ENCODE measurements around the gene TBATA. TPM values are rescaled to one million over a fixed set of nuclear protein-coding genes. Genes with fewer than 3 reads are reported as not detected.

TBATA gene
- total RNA-seq, 1 donor from 2014 or later, result not detected

DNA sequence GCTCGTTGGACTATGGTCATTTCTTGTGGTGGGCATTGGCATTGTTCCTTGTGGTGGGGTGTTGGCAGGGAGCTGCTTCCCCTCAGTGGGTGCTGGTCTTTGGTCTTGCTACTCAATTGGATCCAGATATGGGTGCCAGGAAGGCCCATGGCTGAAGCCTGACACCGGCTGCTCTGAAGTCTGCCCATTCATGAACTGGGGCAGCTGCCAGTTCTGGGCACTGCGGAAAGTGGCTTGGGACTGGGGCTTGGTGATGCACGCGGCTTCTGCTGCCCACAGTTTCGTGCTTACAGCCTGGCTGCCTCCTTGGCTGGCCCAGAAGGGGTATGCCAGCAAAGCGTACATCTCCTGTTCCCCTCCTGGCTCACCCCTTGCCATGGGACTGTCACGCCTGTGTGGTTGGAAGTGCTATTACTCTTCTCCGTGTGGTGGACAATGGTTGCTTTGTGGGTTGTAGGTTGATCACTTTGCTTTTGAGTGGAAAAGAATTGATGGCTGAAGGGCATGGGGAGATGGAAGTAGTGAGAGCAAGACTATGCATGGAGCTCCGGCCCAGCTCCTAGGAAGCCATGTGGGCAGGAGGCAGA, 58.2 kb downstream of the TBATA start:
- no peaks in the 10 kb centered on the region for H3K4me1 ChIP-seq
- no peak overlapping the region for H3K27ac ChIP-seq
- H3K27me3 ChIP-seq, result no peaks in the 10 kb centered on the region
- no peak for TF ChIP-seq POLR2AphosphoS5 (IDR thresholded peaks at IDR 0.05; ENCODE audit: insufficient read depth in 1 of 2, low read depth in 1 of 2)
- TF ChIP-seq, protein P1, sequence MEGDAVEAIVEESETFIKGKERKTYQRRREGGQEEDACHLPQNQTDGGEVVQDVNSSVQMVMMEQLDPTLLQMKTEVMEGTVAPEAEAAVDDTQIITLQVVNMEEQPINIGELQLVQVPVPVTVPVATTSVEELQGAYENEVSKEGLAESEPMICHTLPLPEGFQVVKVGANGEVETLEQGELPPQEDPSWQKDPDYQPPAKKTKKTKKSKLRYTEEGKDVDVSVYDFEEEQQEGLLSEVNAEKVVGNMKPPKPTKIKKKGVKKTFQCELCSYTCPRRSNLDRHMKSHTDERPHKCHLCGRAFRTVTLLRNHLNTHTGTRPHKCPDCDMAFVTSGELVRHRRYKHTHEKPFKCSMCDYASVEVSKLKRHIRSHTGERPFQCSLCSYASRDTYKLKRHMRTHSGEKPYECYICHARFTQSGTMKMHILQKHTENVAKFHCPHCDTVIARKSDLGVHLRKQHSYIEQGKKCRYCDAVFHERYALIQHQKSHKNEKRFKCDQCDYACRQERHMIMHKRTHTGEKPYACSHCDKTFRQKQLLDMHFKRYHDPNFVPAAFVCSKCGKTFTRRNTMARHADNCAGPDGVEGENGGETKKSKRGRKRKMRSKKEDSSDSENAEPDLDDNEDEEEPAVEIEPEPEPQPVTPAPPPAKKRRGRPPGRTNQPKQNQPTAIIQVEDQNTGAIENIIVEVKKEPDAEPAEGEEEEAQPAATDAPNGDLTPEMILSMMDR (IDR thresholded peaks at IDR 0.05), result no peak
- no peak for TF ChIP-seq POLR2A (IDR thresholded peaks at IDR 0.05)
- no peaks in the 10 kb centered on the region for H3K36me3 ChIP-seq
- no peak for DNase-seq (ENCODE audit: extremely low spot score in 2 of 2)
- H3K4me3 ChIP-seq, result no peak overlapping the region
- no peaks in the 10 kb centered on the region for H3K9me3 ChIP-seq
- intact Hi-C loops (cut with DNase I), result no loop called here

DNA sequence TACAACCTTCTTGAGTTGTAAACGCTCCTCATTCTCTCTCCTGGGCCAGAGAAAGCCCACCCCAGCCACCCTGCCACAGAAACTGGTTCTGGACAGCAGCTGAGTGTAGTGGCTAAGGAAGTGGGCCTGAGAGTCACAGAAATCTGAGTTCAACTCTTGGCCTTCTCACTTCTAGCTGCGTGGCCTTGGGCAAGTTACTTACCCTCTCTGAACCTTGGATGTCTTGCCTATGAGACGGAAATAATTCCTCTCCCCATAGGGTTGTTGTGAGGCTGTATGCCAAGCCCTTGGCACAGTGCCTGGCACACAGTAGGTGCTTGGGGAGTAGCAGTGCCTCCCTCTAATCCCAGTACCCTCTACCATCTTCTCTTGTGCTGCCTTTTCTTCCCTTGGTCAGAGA, 61.4 kb downstream of the TBATA start:
- H3K9me3 ChIP-seq, result no peaks in the 10 kb centered on the region
- TF ChIP-seq, protein P1 (IDR thresholded peaks at IDR 0.05), result no peak
- TF ChIP-seq POLR2AphosphoS5 (IDR thresholded peaks at IDR 0.05; ENCODE audit: insufficient read depth in 1 of 2, low read depth in 1 of 2) (no peak), POLR2A (IDR thresholded peaks at IDR 0.05) (no peak)
- intact Hi-C loops (cut with DNase I), result no loop called here
- no peak overlapping the region for H3K4me3 ChIP-seq
- no peak for DNase-seq (ENCODE audit: extremely low spot score in 2 of 2)
- no peaks in the 10 kb centered on the region for H3K4me1 ChIP-seq
- H3K27ac ChIP-seq, result no peak overlapping the region
- no peaks in the 10 kb centered on the region for H3K27me3 ChIP-seq
- H3K36me3 ChIP-seq, result no peaks in the 10 kb centered on the region

DNA sequence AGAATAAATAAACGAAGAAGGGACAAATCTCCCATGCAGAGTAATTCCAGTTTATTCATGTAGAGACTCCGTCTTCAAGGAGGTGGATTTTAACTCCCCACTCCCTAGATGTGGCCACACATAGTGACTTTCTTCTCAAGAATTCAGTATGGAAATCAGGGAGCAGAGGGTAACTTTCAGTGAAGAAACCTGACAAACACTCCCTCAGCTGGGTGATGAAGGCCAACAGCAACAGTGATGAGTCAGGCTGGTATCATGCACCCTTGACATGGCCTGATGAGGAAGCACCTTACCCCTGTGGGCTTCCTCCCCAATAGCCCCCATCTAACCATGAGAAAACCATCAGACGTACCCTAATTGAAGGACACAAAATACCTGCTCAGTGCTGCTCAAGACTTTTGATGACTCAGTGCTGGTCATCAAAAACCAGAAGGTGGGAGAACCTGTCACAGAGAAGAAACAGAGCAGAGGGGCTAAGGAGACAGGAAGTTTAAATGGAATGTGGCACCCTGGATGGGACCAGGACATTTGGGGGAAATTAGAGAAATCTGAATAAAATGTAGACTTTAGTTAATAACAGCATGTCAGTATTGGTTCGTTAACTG, 62.3 kb downstream of the TBATA start:
- H3K4me3 ChIP-seq, result no peak overlapping the region
- H3K9me3 ChIP-seq, result no peaks in the 10 kb centered on the region
- TF ChIP-seq POLR2AphosphoS5 (IDR thresholded peaks at IDR 0.05; ENCODE audit: insufficient read depth in 1 of 2, low read depth in 1 of 2), result no peak
- TF ChIP-seq, protein P1 (IDR thresholded peaks at IDR 0.05), result no peak
- TF ChIP-seq POLR2A (IDR thresholded peaks at IDR 0.05), result no peak
- H3K27ac ChIP-seq, result no peak overlapping the region
- intact Hi-C loops (cut with DNase I), result no loop called here
- no peaks in the 10 kb centered on the region for H3K36me3 ChIP-seq
- no peaks in the 10 kb centered on the region for H3K4me1 ChIP-seq
- no peaks in the 10 kb centered on the region for H3K27me3 ChIP-seq
- DNase-seq (ENCODE audit: extremely low spot score in 2 of 2), result no peak

Small RNAs within 50 kb of the gene (small RNA-seq; reads per million reads assigned to genes)
- not detected for gene RPS26P40

Other genes starting within 250 kb of the TBATA start
- gene PRF1, start 182.6 kb downstream of the TBATA start, total RNA-seq, result 20.9 TPM
- gene ADAMTS14, start 112.9 kb downstream of the TBATA start, total RNA-seq, result not detected
- gene SGPL1, start 30.6 kb upstream of the TBATA start, total RNA-seq, result 33.1 TPM
- 36.8 TPM for gene PCBD1, start 103.2 kb upstream of the TBATA start, total RNA-seq